IMR-90 (cell line): ENCODE results near the gene KMT2C.

ENCODE experiments used
- BHLHE40 ChIP-seq: fragments of 150-350 bp; IDR thresholded peaks from 2 replicates; pipeline ENCODE4 v1.6.1; 2016; ENCODE audit warnings: mild to moderate bottlenecking, low read depth, low read length
- CHD1 ChIP-seq: IDR thresholded peaks from 2 replicates; pipeline ENCODE4 v1.6.1; 2012; ENCODE audit warnings: low read depth, low read length, improper control_type of control experiment
- FOS ChIP-seq: fragments of 150-350 bp; IDR thresholded peaks from 2 replicates; pipeline ENCODE4 v1.6.1; 2016; ENCODE audit warnings: low read depth, low read length
- MAZ ChIP-seq: IDR thresholded peaks from 2 replicates; pipeline ENCODE4 v1.6.1; 2012; ENCODE audit warnings: low read depth, mild to moderate bottlenecking, low read length, improper control_type of control experiment, moderate library complexity, borderline replicate concordance
- POLR2A ChIP-seq: IDR thresholded peaks from 2 replicates; pipeline ENCODE4 v1.6.1; 2012; ENCODE audit warnings: mild to moderate bottlenecking, low read depth, low read length
- RAD21 ChIP-seq: IDR thresholded peaks from 2 replicates; pipeline ENCODE4 v1.6.1; 2012; ENCODE audit warnings: low read length, improper control_type of control experiment
- TF ChIP-seq, protein P1 (sequence below): conservative IDR thresholded peaks from 2 replicates; pipeline ENCODE4 v1.5.1; 2012; ENCODE audit warnings: mild to moderate bottlenecking, low read depth, low read length, improper control_type of control experiment
- TF ChIP-seq, protein P2 (sequence below): fragments of 150-350 bp; IDR thresholded peaks from 2 replicates; pipeline ENCODE4 v1.6.1; 2017; ENCODE audit warnings: mild to moderate bottlenecking, antibody characterized with exemption, low read length, low read depth

DNA sequence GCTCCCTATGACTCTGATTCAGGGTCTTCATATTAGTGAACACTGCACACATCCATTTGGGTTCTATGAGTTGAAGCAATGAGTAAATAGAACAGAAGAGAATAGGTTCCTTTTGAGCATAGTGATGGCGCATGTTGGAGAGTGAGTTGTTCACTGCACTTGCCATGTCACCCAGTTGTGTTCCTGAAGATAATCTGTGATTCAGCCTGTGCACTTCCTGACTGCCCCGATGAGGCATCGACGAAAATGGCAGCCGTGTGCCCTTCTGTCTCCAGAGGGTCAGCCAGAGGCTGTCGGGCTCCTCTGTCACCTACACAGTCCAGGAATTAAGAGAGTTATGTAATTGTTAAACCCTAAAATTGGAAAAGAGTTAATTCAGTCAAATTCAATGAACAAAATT is 315.6 kb downstream of the KMT2C start:
- TF ChIP-seq, protein P1, sequence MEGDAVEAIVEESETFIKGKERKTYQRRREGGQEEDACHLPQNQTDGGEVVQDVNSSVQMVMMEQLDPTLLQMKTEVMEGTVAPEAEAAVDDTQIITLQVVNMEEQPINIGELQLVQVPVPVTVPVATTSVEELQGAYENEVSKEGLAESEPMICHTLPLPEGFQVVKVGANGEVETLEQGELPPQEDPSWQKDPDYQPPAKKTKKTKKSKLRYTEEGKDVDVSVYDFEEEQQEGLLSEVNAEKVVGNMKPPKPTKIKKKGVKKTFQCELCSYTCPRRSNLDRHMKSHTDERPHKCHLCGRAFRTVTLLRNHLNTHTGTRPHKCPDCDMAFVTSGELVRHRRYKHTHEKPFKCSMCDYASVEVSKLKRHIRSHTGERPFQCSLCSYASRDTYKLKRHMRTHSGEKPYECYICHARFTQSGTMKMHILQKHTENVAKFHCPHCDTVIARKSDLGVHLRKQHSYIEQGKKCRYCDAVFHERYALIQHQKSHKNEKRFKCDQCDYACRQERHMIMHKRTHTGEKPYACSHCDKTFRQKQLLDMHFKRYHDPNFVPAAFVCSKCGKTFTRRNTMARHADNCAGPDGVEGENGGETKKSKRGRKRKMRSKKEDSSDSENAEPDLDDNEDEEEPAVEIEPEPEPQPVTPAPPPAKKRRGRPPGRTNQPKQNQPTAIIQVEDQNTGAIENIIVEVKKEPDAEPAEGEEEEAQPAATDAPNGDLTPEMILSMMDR, result no peak
- TF ChIP-seq POLR2A (no peak), FOS (no peak), CHD1 (no peak), RAD21 (no peak), MAZ (no peak), BHLHE40 (no peak)
- TF ChIP-seq, protein P2, sequence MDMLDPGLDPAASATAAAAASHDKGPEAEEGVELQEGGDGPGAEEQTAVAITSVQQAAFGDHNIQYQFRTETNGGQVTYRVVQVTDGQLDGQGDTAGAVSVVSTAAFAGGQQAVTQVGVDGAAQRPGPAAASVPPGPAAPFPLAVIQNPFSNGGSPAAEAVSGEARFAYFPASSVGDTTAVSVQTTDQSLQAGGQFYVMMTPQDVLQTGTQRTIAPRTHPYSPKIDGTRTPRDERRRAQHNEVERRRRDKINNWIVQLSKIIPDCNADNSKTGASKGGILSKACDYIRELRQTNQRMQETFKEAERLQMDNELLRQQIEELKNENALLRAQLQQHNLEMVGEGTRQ, result no peak
